RCC 7860 (cell line): Measurements from ENCODE around the gene METTL17.
A peak's percentile ranks its signal among the peaks of the same experiment; 100 is the strongest.
"Not testable (repeated sequence)": the region's sequence is repeated elsewhere in the genome, so short reads cannot be mapped to it uniquely, and the experiment has no call there.

Experiments used
- DNase-seq: peaks from one replicate; pipeline ENCODE4 v3.0.0-alpha.2; 2015; ENCODE audit warnings: low spot score
- FAIRE-seq: peaks from 2 replicates; lab custom pipeline; 2012; peaks lifted over from hg19 to GRCh38; lab: Jason Lieb, UNC

The METTL17 gene, protein sequence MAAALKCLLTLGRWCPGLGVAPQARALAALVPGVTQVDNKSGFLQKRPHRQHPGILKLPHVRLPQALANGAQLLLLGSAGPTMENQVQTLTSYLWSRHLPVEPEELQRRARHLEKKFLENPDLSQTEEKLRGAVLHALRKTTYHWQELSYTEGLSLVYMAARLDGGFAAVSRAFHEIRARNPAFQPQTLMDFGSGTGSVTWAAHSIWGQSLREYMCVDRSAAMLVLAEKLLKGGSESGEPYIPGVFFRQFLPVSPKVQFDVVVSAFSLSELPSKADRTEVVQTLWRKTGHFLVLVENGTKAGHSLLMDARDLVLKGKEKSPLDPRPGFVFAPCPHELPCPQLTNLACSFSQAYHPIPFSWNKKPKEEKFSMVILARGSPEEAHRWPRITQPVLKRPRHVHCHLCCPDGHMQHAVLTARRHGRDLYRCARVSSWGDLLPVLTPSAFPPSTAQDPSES

DNA sequence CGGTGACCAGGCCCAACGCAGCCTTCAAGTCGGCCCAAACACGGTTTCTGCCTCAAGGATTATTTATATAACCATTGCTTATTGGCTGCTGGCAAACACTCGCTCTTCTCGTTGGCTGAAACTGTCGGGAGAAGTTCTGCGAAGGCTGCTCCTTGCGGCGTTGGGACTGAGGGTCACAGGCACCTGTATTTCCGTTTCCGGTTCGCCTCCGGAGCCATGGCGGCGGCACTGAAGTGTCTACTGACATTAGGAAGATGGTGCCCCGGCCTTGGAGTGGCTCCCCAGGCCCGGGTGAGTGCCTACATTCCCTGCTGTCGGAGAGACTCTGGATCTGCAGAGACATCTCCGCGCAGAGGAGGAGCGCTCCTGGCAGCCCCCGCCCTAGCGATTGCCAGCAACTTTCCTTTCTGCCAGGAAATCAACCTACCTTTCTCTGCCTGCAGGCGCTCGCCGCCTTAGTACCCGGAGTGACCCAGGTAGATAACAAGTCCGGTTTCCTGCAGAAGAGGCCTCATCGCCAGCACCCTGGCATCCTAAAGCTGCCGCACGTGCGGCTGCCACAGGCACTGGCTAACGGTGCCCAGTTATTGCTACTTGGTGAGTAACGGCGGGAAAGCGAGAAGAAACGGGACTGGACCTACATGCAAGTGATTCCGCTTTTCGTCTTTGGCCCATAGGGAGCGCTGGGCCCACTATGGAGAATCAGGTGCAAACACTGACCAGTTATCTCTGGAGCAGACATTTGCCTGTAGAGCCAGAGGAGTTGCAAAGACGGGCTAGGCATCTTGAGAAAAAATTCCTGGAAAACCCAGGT lies at the start of gene METTL17:
Gene METTL17, plus strand, starts transcription at position 194 of the 814 bp plus-strand sequence. Its CDS starts 23 bp downstream, at position 217.
- FAIRE-seq (no peak), DNase-seq (peak; percentile 82)

DNA sequence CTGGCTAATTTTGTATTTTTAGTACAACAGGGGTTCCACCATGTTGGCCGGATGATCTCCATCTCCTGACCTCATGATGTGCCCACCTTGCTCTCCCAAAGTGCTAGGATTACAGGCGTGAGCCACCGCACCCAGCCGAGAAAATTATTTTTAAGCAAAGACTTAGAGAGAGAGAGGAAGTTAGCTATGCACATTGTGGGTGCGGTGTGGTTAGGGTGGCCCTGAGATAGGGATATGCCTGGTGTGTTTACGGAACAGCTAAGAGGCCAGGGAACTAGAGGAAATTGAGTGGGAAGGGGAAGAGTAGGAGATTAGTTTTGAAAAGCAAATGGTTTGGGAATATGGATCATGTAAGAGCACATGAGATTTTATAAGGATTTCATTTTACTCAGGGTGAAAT lies 44.6 kb upstream of the METTL17 start:
- not testable (repeated sequence) for FAIRE-seq

DNA sequence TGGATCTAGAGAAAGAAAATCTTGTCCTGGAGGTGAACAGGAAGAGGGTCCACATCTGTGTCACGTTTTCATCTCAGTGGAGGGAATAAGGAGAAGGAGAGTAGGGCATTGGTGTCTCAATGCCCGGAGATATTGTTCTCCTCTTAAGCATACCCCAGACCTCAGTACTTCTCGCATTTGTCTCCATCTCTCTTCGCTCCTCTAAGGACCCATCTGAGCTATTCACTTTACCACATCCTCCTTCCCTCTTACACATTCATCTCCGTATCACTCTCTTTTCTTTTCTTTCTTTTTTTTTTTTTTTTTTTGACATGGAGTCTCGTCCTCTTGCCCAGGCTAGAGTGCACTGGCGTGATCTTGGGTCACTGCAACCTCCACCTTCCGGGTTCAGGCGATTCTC lies 43.1 kb upstream of the METTL17 start:
- DNase-seq, FAIRE-seq: not testable (repeated sequence)

More for the DNA sequence above, 44.6 kb upstream of the METTL17 start:
- DNase-seq: not testable (repeated sequence)

DNA sequence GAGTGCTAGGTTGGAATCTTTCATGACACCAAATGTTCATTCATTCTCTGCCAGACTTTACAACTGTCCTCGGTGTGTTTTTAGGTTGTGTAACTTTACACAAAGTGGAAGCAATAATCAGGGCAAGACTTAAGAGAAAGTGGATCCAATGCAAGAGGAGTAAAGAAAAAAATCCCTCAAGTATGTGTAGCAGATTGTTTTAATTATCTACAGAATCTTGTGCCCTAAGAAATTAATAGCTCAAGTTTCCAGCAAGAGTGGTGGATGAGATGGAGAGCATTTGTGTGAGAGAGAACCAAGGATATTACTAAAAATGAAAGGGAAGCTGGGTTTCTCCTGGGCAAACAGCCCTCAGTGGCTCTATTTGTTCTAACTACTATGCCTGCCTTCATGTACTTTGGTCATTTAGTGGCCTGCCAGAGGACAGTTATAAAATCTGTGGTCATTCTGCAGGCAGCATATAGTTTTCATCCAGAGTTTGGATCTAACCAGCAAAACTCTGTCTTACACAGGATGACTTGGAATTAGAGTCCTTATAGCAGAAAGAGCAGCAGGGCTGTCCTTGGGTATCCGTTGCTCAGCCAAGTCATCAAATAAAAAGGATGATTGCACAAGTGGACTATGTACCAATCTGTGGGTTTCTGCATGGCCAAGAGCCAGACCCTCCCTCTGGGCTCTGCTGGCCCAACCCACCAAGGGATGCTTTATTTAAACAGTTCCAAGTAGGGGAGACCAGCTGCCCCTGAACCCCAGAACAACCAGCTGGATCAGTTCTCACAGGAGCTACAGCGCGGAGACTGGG lies 34.8 kb upstream of the METTL17 start, which contains the start of gene RNASE2:
Gene RNASE2, plus strand, starts transcription at position 752 of the 802 bp plus-strand sequence. CDS start 285 bp downstream, outside the sequence.
- not testable (repeated sequence) for DNase-seq, FAIRE-seq

DNA sequence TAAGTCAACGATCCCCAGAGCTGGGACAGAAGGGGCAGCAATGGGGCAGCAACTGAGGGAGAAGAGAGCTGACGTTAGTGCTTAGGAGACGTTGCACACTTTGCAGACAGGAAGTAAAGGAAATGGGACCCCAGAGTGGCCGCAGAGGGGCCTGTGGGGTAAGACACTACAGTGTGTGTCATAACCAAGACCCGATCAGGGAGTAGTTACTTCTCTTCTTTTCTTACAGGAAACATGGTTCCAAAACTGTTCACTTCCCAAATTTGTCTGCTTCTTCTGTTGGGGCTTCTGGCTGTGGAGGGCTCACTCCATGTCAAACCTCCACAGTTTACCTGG lies 34.3 kb upstream of the METTL17 start:
- not testable (repeated sequence) for DNase-seq, FAIRE-seq

DNA sequence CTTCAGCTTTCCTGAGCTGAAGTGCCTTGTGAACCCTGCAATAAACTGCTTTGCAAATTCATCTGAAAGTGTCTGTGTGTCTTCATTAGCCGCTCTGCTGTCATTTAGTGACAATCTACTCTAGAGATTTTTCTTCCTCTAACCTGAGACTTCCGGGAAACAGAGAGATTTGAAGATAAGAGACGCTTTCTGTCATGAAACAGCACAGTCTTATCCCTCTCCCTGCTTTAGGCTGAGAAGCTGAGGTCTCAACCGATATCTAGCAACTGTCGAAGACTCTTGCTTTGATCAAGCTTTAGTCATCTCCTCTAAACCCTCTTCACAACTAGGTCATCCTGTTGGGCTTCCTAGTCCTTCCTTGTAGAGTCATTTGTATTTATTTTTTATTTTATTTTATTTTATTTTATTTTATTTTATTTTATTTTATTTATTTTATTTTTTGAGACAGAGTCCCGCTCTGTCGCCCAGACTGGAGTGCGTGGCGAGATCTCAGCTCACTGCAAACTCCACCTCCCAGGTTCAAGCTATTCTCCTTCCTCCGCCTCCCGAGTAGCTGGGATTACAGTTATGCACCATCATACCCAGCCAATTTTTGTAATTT lies 33.3 kb upstream of the METTL17 start:
- FAIRE-seq: no peak

DNA sequence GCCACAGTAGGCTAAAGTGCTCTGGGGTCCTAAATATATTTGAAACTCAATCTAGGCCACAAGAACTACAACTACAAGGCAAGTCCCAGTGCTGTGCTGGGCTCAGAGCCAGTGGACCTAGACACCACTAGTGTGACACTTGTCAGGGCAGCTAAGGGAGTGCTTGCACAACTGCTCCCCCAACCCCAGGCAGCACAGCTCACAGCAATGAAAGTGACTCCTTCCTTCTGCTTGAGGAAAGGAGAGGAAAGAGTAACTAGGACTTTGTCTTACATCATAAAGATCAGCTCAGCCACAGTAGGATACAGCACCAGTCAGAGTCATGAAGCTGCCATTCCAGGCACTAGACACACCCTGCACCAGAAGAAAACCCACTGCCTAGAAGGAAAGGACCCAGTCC lies 30.8 kb upstream of the METTL17 start:
- not testable (repeated sequence) for FAIRE-seq, DNase-seq

More for the DNA sequence above, 33.3 kb upstream of the METTL17 start:
- no peak for DNase-seq

DNA sequence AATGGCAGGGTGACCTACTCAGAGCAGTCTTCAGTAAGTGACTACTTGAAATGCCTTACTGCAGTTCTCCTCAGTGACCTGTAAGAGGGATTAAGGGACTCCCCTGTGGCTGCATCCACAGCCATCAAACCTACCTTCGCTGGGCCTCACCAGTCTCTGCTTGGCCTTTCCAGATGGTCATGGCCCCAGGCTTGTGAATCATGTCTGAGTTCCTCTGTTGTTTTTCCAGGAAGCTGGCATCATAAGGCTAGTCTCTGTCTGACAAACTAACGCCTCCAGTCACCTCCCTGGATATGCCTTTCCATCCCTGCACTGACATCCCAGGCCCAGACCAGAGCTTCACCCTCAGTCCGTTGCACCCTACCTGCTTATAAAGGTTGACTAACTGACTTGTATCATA lies 20.4 kb upstream of the METTL17 start:
- FAIRE-seq (no peak), DNase-seq (no peak)

DNA sequence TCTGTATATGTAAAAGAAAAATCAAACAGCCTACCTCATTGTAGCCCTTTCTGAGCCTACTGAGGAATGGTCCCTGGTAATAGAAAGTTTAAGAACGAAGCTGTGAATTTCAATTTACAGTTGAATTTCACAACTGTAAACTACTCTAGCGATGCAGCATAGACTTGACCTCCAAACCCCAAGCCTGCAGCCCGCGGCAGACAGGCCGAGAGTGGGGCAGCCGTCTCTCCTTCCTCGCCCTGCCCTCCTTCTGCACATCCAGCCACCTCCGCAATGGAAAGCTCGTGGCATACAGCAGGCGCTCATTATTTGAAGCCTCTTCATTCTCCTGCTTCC lies 19.2 kb upstream of the METTL17 start:
- FAIRE-seq: no peak
- DNase-seq: no peak

DNA sequence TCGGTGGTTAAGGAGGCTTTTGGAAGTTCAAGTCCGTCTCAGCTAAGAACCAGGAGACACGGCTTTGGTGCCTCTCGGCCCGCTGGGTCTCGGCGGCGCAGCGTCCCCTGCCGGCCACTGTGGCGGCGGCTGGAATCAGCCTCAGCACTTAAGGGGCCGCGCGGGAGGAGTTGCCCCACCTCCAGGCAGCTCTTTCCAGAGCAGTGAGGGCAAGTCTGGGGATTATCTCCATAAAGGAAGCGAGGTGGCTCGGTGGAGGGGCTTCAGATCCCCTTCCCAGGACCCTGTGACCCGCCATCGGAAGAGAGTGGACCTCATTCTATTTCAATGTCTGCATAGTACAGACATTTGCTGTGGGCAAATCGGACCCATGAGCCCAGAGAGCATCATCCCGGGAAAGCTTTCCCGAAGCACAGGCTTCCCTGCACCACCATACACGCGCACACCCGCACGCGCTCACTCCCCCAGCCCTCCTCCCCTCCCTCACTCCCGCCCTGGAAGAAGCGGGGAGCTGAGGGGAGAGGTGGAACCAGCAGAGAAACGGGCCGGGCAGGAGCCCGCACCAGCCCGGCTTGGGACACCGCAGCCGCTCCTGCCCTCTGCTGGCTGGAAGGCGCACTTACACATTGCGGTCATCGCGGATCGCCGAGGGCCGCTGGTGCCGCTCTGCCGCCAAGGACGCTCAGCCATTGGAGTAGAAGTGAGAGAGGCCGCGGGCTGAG lies 18.6 kb upstream of the METTL17 start:
- DNase-seq (peak; percentile 57), FAIRE-seq (no peak)

DNA sequence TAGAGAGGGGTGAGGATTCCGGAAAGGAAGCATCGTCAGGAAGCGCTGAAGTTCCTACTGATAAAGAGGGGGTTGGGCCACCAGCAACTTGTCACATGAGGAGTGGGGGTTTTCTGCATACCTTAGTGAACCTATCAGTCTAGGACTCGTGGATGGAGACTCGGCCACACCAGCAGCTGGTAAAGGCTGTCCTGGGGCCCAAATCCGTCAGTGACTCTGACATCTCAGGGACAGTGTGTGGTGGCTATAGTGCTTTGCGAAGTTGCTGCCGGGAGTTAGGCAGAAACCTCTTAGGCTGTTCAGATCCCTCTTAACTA lies 18.1 kb upstream of the METTL17 start:
- DNase-seq (no peak), FAIRE-seq (no peak)

DNA sequence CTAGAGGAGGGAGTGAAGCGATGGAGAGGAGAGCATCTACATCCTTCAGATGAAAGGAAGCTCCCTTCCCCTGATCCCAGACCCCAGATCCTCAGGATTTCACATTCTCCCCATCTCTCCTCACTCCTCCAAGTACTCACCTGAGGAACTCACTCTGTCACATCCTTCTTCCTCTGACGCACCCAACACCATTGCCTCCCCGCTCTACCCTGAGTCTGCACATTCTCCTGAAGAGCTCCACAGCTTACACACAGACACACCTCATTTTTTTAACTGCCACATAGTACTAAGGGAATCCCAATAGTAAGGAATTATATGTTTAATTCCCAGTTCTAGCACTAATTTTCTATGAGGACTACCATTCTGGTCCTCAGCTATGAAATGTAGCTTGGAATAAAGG lies 16.3 kb upstream of the METTL17 start:
- DNase-seq (no peak), FAIRE-seq (no peak)

DNA sequence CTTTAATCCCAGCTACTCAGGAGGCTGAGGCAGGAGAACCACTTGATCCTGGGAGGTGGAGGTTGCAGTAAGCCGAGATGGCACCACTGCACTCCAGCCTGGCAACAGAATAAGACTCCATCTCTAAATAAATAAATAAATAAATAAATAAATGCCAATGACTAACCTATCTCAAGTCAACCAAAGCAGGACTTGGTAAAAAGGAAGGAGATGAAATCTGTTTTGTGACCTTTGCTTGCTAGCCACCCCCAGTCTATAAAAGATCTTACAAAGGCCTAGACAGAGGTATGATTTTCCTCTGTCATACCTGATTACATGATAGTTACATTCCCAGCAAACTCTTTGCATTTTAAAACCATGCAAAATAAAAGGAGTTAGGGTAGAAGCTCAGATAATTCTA lies 13.5 kb upstream of the METTL17 start:
- DNase-seq (no peak), FAIRE-seq (no peak)

DNA sequence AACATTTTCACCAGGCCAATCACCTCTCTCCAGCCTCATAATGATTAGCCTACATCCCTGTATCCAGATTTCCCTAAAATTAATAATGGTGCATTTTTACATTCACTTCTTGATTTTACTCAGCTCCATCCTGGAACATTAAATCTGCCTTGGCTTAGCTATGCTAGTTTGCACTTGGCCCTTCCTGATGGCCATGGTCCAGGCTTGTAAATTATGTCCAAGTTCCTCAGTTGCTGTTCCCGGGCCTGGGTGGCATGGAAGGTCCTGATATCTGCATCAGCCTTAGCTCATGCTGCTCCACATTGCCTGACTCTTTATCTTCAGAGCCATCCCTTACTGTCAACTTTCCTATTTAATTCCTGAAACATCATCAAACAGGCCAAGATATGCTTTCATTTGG lies 11.1 kb upstream of the METTL17 start:
- FAIRE-seq (no peak), DNase-seq (no peak)

DNA sequence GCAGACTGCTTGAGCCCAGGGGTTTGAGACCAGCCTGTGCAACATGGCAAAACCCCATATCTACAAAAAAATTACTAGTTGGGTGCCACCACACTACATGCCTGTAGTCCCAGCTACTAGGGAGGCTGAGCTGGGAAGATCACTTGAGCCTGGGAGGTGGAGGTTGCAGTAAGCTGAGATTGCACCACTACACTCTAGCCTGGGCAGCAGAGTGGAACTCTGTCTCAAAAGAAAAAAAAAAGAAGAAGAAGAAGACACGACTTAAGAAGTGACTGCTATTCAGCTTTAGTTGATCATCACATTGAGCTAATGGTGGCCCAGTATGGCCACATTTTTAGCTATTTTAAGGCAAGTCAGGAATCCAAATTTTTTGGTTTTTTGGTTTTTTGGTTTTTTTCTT lies 8.9 kb upstream of the METTL17 start:
- no peak for DNase-seq
- FAIRE-seq: no peak

DNA sequence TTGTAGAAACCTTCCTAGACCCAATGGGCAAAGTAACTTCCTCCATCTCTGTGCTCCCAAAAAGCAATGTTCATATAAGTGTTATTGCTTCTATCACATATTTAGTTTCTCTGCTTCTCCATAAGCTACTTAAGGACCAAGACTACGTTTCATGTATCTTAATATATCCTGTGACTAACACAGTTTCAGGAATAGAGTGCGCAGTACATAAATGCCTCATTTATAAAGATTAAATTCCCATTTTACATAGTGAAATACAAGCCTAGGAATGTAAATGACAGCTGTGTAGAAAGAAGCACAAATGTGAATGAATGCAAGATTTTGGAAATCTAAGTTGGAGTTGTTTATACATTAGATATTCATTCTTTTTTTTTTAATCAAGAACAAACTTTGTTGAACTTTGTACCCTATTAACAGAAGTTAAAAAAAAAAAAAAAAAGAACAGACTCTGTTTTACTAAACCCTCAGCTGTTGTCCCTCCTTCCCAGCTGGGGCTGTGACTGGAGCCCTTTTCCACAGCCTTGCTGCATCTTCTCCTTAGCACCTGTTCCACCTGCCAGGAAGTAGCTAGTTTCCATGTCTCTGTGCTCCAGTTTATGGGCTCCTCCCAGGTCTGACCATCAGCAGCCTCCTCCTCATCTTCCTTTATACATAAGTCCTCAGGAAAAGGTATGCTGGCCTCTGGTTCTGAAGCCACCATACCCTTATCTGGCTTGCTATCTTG lies 7.0 kb upstream of the METTL17 start:
- FAIRE-seq: no peak
- DNase-seq: no peak

DNA sequence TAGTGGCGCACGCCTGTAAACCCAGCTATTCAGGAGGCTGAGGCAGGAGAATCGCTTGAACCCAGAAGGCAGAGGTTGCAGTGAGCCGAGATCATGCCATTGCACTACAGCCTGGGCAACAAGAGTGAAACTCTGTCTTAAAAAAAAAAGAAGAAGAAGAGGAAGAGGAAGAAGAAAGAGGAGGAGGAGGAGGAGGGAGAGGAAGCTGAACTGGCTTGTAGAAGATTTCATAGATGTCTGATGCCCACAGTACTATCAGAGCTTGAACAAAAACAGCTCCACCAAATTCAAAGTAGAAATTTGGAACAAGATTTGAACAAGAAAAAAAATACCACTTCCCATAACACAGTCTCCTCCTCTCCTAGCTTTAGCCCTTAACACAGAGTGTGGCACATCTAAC lies 4.1 kb upstream of the METTL17 start:
- not testable (repeated sequence) for DNase-seq, FAIRE-seq

DNA sequence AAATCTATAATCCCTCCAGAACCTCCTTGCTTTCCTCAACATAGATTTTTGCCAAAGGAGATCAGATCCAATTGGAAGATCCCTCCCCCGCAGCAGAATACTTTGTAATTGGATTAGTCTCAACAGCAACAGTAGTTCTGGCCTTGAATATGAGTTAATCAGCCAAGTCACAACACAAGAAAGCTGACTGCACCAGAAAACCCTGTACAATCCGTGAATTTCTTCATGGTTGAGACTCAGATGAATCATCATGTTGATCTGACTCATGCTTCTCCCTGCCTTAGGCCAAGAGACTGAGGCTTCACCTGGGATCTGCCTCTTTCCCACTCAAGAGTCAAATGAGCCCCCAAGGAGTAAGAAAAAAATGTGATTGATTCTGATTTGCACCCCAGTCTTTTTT lies 3.0 kb upstream of the METTL17 start:
- peak; percentile 72 for DNase-seq

DNA sequence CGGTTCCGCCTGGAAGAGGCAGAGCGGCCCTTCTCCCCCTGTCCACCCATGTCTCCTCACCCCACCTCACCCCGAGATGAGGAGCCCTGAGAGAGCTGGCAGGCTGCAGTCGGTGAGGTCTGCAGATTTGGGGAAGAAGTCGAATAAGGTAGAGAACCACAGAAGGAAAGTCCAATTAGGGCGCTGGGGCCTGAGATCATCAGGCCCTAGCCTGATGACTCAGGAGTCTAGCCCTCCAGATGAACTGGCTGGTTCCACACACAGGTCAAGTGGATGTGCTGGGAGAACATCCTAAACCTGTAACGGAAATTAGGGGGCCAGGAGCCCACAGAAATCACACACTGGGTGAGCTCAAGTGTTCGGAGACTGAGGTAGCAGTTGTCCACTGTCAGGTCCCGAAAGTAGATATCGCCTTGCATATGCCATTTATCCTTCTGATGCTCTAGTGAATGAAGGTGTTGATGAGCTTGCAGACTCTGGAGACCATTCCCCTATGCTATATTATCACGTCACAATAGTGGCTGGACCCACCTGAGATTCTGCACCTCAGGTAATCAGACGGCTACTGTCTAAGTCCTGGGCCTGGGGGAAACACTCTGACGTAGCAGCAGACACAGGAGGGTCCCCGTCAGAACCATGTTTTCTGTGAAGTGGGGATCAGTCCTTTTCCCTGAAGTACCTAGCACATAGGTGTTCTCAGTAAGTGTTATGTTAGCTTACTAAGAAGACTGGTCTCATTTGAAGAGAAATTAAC lies 886 bp upstream of the METTL17 start:
- FAIRE-seq: no peak
- no peak for DNase-seq

More for the DNA sequence above, 3.0 kb upstream of the METTL17 start:
- FAIRE-seq: peak; percentile 85
